HG03108 (cell line): ENCODE measurements around the gene AKR1C4.

Source experiments
- ATAC-seq: cut with Tn5 transposase; IDR thresholded peaks from one replicate; pipeline ENCODE4 v1.9.1; 2021; ENCODE audit warnings: moderate library complexity; ENCODE audit not compliant: unreplicated experiment

AKR1C4 gene

GRCh38 chr10:5265139-5265538, 68.5 kb downstream of the AKR1C4 start:
- ATAC-seq = no peak

GRCh38 chr10:5266351-5266750, 69.7 kb downstream of the AKR1C4 start:
- ATAC-seq = no peak

GRCh38 chr10:5266804-5267203, 70.2 kb downstream of the AKR1C4 start:
- ATAC-seq = no peak

GRCh38 chr10:5268234-5268633, 71.6 kb downstream of the AKR1C4 start:
- no peak for ATAC-seq
